COLO668 (cell line): ENCODE results near the gene E2F6.

Source experiments
- DNase-seq: peaks from one replicate; lab custom pipeline; 2025; ENCODE audit not compliant: unreplicated experiment; lab: John Stamatoyannopoulos, UW

Gene E2F6

GRCh38 chr2:11465485-11466306, at the start of gene E2F6:
E2F6 (minus strand) TSS chr2:11466161; CDS start chr2:11465879, 282 bp downstream.
- DNase-seq = peak; percentile 95

GRCh38 chr2:11515490-11515981, 49.6 kb upstream of the E2F6 start:
- DNase-seq = no peak

- DNase-seq = no peak
Observed at GRCh38 chr2:11514904-11515303, 48.9 kb upstream of the E2F6 start.

- no peak for DNase-seq
Observed at GRCh38 chr2:11514081-11514730, 48.2 kb upstream of the E2F6 start.

- DNase-seq = no peak
Observed at GRCh38 chr2:11513319-11513718, 47.4 kb upstream of the E2F6 start.

- DNase-seq = no peak
Observed at GRCh38 chr2:11512431-11512830, 46.5 kb upstream of the E2F6 start.

- no peak for DNase-seq
Observed at GRCh38 chr2:11509657-11510360, 43.8 kb upstream of the E2F6 start.

GRCh38 chr2:11508279-11508678, 42.3 kb upstream of the E2F6 start:
- DNase-seq = no peak

- DNase-seq = no peak
Observed at GRCh38 chr2:11507517-11507916, 41.6 kb upstream of the E2F6 start.

GRCh38 chr2:11506611-11506969, 40.6 kb upstream of the E2F6 start:
- DNase-seq = no peak

GRCh38 chr2:11505652-11506610, 40.0 kb upstream of the E2F6 start:
- peak; percentile 35 for DNase-seq

GRCh38 chr2:11503354-11503927, 37.5 kb upstream of the E2F6 start:
- no peak for DNase-seq

- no peak for DNase-seq
Observed at GRCh38 chr2:11502740-11503292, 36.9 kb upstream of the E2F6 start.

- no peak for DNase-seq
Observed at GRCh38 chr2:11500702-11501303, 34.8 kb upstream of the E2F6 start.

GRCh38 chr2:11499081-11499743, 33.3 kb upstream of the E2F6 start:
- no peak for DNase-seq

GRCh38 chr2:11498543-11499034, 32.6 kb upstream of the E2F6 start:
- no peak for DNase-seq

GRCh38 chr2:11495844-11496681, 30.1 kb upstream of the E2F6 start:
- DNase-seq = no peak

- DNase-seq = no peak
Observed at GRCh38 chr2:11494310-11494709, 28.3 kb upstream of the E2F6 start.
